SK-N-SH treated with all-trans-retinoic acid at 6 μM for 48 hours (cell line): ENCODE measurements around the gene UBA1.

ENCODE experiments used
- ARNTL ChIP-seq: fragments of 450-650 bp; formaldehyde crosslinking; IDR thresholded peaks from 2 replicates; pipeline ENCODE4 v1.5.0; 2020; ENCODE audit warnings: low read depth, mild to moderate bottlenecking, moderate library complexity, borderline replicate concordance
- ESRRG ChIP-seq: fragments of 250-450 bp; sonication (Bioruptor Pico); IDR thresholded peaks from 2 replicates; pipeline ENCODE4 v1.6.1; 2021; ENCODE audit warnings: mild to moderate bottlenecking
- POU6F1 ChIP-seq: fragments of 250-450 bp; sonication (Bioruptor Pico); IDR thresholded peaks from 2 replicates; pipeline ENCODE4 v1.8.0; 2021; ENCODE audit warnings: low read depth, mild to moderate bottlenecking, moderate library complexity, borderline replicate concordance
- RARB ChIP-seq: fragments of 250-450 bp; sonication (Bioruptor Pico); IDR thresholded peaks from 2 replicates; pipeline ENCODE4 v1.8.0; 2021; ENCODE audit warnings: mild to moderate bottlenecking, moderate library complexity
- ZFP30 ChIP-seq: fragments of 450-650 bp; formaldehyde crosslinking; IDR thresholded peaks from 2 replicates; pipeline ENCODE4 v1.5.0; 2022; ENCODE audit warnings: mild to moderate bottlenecking, moderate library complexity
- ZNF565 ChIP-seq: fragments of 450-650 bp; formaldehyde crosslinking; conservative IDR thresholded peaks from 2 replicates; pipeline ENCODE4 v1.5.0; 2020; ENCODE audit warnings: low read depth, mild to moderate bottlenecking, moderate library complexity

DNA sequence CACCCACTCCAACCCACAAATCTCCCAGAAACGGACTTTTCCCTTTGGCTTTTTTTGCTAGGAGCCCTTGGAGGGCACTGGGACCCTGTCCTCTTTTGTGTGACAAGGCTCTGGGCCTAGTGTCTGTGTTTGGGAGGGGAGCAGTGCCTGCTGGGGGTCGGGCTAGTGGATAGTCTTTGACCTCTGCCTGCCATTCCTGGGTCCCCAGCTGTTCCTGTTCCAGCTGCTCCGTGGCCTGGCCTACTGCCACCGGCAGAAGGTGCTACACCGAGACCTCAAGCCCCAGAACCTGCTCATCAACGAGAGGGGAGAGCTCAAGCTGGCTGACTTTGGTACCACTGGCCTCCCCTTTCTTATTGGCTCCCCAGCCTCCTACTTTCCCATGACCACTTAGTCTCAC, 32.4 kb downstream of the UBA1 start:
- TF ChIP-seq ZFP30: no peak
- no peak for TF ChIP-seq ESRRG (CRISPR knock-in tag)
- no peak for TF ChIP-seq ZNF565 (CRISPR knock-in tag)
- no peak for TF ChIP-seq POU6F1 (CRISPR knock-in tag)
- no peak for TF ChIP-seq ARNTL (CRISPR knock-in tag)
- no peak for TF ChIP-seq RARB (CRISPR knock-in tag)
